NT2/D1 (cell line): ENCODE results near the gene NOTO.

ENCODE experiments used
- DNase-seq: peaks from one replicate; pipeline ENCODE4 v3.0.0-alpha.2; 2011; ENCODE audit warnings: low read depth, low spot score
- H3K27me3 ChIP-seq: 2 replicates; pipeline ENCODE4 v1.6.0; 2011; ENCODE audit warnings: mild to moderate bottlenecking; ENCODE audit not compliant: insufficient read length, insufficient read depth
- H3K36me3 ChIP-seq: 2 replicates; pipeline ENCODE4 v1.6.1; 2011; ENCODE audit warnings: mild to moderate bottlenecking, low read length, mixed read lengths; ENCODE audit not compliant: insufficient read depth, insufficient read length
- H3K4me1 ChIP-seq: 2 replicates; pipeline ENCODE4 v1.5.1; 2011; ENCODE audit not compliant: insufficient read depth, insufficient read length
- H3K4me3 ChIP-seq: 2 replicates; pipeline ENCODE4 v1.5.1; 2011; ENCODE audit warnings: low read depth; ENCODE audit not compliant: insufficient read length
- H3K9ac ChIP-seq: 2 replicates; pipeline ENCODE4 v1.6.0; 2011; ENCODE audit warnings: low read depth; ENCODE audit not compliant: insufficient read length
- H3K9me3 ChIP-seq: 2 replicates; pipeline ENCODE4 v1.5.1; 2011; ENCODE audit warnings: mild to moderate bottlenecking, low read length; ENCODE audit not compliant: insufficient read depth
- SUZ12 ChIP-seq: IDR thresholded peaks from 2 replicates; pipeline ENCODE4 v1.6.1; 2011; ENCODE audit not compliant: insufficient read length, insufficient read depth; ENCODE audit errors: extremely low read depth
- YY1 ChIP-seq: IDR thresholded peaks from 2 replicates; pipeline ENCODE4 v1.6.1; 2011; ENCODE audit not compliant: insufficient read length, insufficient read depth
- ZNF274 ChIP-seq: IDR thresholded peaks from 2 replicates; pipeline ENCODE4 v1.6.1; 2011; ENCODE audit warnings: mild to moderate bottlenecking, low read depth, low read length

NOTO gene

GRCh38 chr2:73252238-73253027 lies 50.1 kb downstream of the NOTO start:
- H3K36me3 ChIP-seq, result peaks cover 73% of the 10 kb centered on the region
- no peak for DNase-seq
- H3K4me3 ChIP-seq, result no peak overlapping the region
- H3K9ac ChIP-seq, result no peak overlapping the region
- TF ChIP-seq YY1, result no peak
- no peak for TF ChIP-seq ZNF274
- no peak for TF ChIP-seq SUZ12
- no peaks in the 10 kb centered on the region for H3K27me3 ChIP-seq
- no peaks in the 10 kb centered on the region for H3K4me1 ChIP-seq
- no peaks in the 10 kb centered on the region for H3K9me3 ChIP-seq

- no peaks in the 10 kb centered on the region for H3K27me3 ChIP-seq
- no peak overlapping the region for H3K9ac ChIP-seq
- H3K36me3 ChIP-seq, result peaks cover 65% of the 10 kb centered on the region
- no peak overlapping the region for H3K4me3 ChIP-seq
- H3K4me1 ChIP-seq, result no peaks in the 10 kb centered on the region
- TF ChIP-seq SUZ12 (no peak), ZNF274 (no peak), YY1 (no peak)
- no peak for DNase-seq
- no peaks in the 10 kb centered on the region for H3K9me3 ChIP-seq
Observed at GRCh38 chr2:73253400-73253799, 51.0 kb downstream of the NOTO start.

GRCh38 chr2:73253901-73254300 lies 51.5 kb downstream of the NOTO start:
- H3K4me1 ChIP-seq, result no peaks in the 10 kb centered on the region
- H3K4me3 ChIP-seq, result no peak overlapping the region
- H3K36me3 ChIP-seq, result peaks cover 60% of the 10 kb centered on the region
- TF ChIP-seq ZNF274 (no peak), YY1 (no peak), SUZ12 (no peak)
- H3K9ac ChIP-seq, result no peak overlapping the region
- H3K27me3 ChIP-seq, result no peaks in the 10 kb centered on the region
- H3K9me3 ChIP-seq, result no peaks in the 10 kb centered on the region
- DNase-seq, result no peak

- no peak for TF ChIP-seq YY1
- TF ChIP-seq SUZ12, result no peak
- TF ChIP-seq ZNF274, result no peak
- Histone ChIP-seq H3K9ac (no peak overlapping the region), H3K36me3 (peaks cover 54% of the 10 kb centered on the region)
Observed at GRCh38 chr2:73254343-73255006, 52.1 kb downstream of the NOTO start.

GRCh38 chr2:73255007-73255644 lies 52.8 kb downstream of the NOTO start:
- Histone ChIP-seq H3K4me1 (no peaks in the 10 kb centered on the region), H3K4me3 (no peak overlapping the region), H3K27me3 (no peaks in the 10 kb centered on the region), H3K9ac (no peak overlapping the region), H3K36me3 (peaks cover 48% of the 10 kb centered on the region), H3K9me3 (no peaks in the 10 kb centered on the region)
- no peak for DNase-seq
- TF ChIP-seq YY1, result no peak
- no peak for TF ChIP-seq SUZ12
- no peak for TF ChIP-seq ZNF274

More at GRCh38 chr2:73254343-73255006, 52.1 kb downstream of the NOTO start:
- no peaks in the 10 kb centered on the region for H3K27me3 ChIP-seq
- H3K9me3 ChIP-seq, result no peaks in the 10 kb centered on the region
- H3K4me3 ChIP-seq, result no peak overlapping the region
- DNase-seq, result no peak
- H3K4me1 ChIP-seq, result no peaks in the 10 kb centered on the region

GRCh38 chr2:73255907-73256617 lies 53.7 kb downstream of the NOTO start:
- peaks cover 3% of the 10 kb centered on the region for H3K4me1 ChIP-seq
- DNase-seq, result no peak
- no peaks in the 10 kb centered on the region for H3K27me3 ChIP-seq
- H3K9ac ChIP-seq, result no peak overlapping the region
- H3K36me3 ChIP-seq, result peaks cover 39% of the 10 kb centered on the region
- H3K4me3 ChIP-seq, result no peak overlapping the region
- no peak for TF ChIP-seq YY1
- TF ChIP-seq ZNF274, result no peak
- TF ChIP-seq SUZ12, result no peak
- H3K9me3 ChIP-seq, result no peaks in the 10 kb centered on the region
